ENCODE data around the gene DHRS3. TPM values are rescaled to one million over a fixed set of nuclear protein-coding genes. Genes with fewer than 3 reads are reported as not detected.

The DHRS3 gene
- total and polyA plus RNA-seq, 2 of the 13 experiments (the other 11 are each of a cell fraction or from before 2014, with no cell fraction given) = 48.5 to 90.5 TPM

DNA sequence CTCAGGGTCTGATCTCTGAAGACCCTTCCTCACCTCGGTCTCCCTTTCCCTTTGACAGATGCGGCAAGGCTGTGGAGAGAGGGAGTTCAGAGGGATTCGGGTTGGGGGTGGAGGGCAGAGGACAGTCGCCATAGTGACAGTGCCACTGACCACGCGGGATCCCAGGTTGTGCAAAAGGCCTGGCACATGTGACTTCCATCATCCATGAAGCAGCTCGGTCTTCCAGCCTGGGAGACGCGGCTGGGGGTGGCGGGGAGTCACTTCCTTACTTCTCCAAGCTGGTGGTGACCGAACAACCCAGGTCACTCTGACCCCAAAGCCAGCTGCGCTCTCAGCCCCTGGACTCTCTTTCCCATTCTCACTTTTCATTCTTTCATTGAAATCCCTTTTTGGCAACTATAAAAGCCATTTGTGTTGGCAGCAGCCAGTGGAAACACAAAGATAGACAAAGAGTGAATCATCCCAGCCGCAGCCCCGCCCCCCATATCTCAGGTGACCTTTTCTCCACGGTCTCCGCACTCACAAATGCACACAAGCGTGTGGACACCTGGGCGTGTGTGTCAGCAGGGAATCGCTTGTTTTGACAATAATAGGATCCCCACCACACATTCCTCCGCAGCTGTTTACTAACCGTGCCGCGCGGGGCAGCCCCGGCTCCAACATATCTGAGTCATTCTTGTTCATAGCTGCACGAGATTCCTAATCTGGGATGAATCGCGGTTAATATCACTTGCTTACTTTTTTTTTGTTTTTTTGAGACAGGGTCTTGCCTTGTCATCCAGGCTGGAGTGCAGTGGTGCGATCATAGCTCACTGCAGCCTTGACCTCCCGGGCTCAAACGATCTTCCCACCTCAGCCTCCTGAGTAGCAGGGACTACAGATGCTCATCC lies 68.3 kb downstream of the DHRS3 start (continued):
- TF ChIP-seq MXI1 (IDR thresholded peaks at IDR 0.05; ENCODE audit: borderline replicate concordance, low read depth, low read length) (peak; percentile 44; the same call in 1 of the 3 replicates), ZNF180 (CRISPR knock-in tag; IDR thresholded peaks at IDR 0.05; ENCODE audit: borderline replicate concordance, low read depth) (no peak), EP300 (IDR thresholded peaks at IDR 0.05; ENCODE audit: low read depth in 2 of 2, low read length in 2 of 2) (peak in 1 of 2 experiments; percentile 43; a peak in 3 of 4 replicates), EP300 (CRISPR knock-in tag; IDR thresholded peaks at IDR 0.05; ENCODE audit: borderline replicate concordance) (peak; percentile 45; the same call in 1 of the 2 replicates), SOX13 (IDR thresholded peaks at IDR 0.05) (peak; percentile 80), SOX13 (CRISPR knock-in tag; conservative IDR thresholded peaks at IDR 0.05 in 1 of 2, IDR thresholded peaks at IDR 0.05 in 1 of 2) (peak in 1 of 2 experiments; percentile 88; a peak in 2 of 4 replicates), ZBTB38 (CRISPR knock-in tag; IDR thresholded peaks at IDR 0.05) (0 out of 2 replicates have a peak, but pooled peaks have one; percentile 3)

DNA sequence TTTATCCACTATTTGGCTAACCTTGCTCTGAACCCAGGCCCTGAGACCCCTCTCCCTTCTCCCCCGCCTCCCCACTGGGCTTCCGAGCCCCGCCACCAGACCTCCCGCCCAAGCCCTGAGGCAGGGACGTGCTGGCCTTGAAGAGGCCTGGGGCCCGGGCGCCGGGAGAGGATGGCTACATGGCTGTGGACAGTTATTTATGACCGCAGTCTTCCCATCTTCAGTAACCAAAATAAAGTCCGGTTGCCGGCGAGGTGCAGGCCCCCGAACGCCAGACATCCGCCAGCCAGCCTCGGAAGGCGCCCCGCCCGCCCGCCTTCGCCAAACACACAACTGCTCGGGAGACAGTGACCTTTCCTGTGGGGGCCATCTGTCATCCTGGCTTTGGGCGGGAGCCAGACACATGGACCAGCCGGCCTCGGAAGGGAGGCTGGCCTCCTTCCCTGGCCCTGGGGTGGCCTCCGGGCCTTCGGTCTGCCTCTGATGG lies 69.0 kb downstream of the DHRS3 start:
- POLR2A ChIA-PET = interaction anchor here (1.1 to 2.5 kb wide), 6 partner anchors 10 to 70 kb away, joined by 3 to 14 read pairs (median 10); no protein-coding TSS in a partner anchor
- TF ChIP-seq NPAS2 (CRISPR knock-in tag; IDR thresholded peaks at IDR 0.05; ENCODE audit: borderline replicate concordance) = no peak
- TF ChIP-seq EED (CRISPR knock-in tag; IDR thresholded peaks at IDR 0.05) = no peak
- TF ChIP-seq, protein P1, sequence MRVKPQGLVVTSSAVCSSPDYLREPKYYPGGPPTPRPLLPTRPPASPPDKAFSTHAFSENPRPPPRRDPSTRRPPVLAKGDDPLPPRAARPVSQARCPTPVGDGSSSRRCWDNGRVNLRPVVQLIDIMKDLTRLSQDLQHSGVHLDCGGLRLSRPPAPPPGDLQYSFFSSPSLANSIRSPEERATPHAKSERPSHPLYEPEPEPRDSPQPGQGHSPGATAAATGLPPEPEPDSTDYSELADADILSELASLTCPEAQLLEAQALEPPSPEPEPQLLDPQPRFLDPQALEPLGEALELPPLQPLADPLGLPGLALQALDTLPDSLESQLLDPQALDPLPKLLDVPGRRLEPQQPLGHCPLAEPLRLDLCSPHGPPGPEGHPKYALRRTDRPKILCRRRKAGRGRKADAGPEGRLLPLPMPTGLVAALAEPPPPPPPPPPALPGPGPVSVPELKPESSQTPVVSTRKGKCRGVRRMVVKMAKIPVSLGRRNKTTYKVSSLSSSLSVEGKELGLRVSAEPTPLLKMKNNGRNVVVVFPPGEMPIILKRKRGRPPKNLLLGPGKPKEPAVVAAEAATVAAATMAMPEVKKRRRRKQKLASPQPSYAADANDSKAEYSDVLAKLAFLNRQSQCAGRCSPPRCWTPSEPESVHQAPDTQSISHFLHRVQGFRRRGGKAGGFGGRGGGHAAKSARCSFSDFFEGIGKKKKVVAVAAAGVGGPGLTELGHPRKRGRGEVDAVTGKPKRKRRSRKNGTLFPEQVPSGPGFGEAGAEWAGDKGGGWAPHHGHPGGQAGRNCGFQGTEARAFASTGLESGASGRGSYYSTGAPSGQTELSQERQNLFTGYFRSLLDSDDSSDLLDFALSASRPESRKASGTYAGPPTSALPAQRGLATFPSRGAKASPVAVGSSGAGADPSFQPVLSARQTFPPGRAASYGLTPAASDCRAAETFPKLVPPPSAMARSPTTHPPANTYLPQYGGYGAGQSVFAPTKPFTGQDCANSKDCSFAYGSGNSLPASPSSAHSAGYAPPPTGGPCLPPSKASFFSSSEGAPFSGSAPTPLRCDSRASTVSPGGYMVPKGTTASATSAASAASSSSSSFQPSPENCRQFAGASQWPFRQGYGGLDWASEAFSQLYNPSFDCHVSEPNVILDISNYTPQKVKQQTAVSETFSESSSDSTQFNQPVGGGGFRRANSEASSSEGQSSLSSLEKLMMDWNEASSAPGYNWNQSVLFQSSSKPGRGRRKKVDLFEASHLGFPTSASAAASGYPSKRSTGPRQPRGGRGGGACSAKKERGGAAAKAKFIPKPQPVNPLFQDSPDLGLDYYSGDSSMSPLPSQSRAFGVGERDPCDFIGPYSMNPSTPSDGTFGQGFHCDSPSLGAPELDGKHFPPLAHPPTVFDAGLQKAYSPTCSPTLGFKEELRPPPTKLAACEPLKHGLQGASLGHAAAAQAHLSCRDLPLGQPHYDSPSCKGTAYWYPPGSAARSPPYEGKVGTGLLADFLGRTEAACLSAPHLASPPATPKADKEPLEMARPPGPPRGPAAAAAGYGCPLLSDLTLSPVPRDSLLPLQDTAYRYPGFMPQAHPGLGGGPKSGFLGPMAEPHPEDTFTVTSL (CRISPR knock-in tag; IDR thresholded peaks at IDR 0.05; ENCODE audit: borderline replicate concordance) = no peak
- TF ChIP-seq, protein P2, sequence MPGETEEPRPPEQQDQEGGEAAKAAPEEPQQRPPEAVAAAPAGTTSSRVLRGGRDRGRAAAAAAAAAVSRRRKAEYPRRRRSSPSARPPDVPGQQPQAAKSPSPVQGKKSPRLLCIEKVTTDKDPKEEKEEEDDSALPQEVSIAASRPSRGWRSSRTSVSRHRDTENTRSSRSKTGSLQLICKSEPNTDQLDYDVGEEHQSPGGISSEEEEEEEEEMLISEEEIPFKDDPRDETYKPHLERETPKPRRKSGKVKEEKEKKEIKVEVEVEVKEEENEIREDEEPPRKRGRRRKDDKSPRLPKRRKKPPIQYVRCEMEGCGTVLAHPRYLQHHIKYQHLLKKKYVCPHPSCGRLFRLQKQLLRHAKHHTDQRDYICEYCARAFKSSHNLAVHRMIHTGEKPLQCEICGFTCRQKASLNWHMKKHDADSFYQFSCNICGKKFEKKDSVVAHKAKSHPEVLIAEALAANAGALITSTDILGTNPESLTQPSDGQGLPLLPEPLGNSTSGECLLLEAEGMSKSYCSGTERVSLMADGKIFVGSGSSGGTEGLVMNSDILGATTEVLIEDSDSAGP (CRISPR knock-in tag; IDR thresholded peaks at IDR 0.05; ENCODE audit: borderline replicate concordance) = peak; percentile 25; the same call in 1 of the 2 replicates
- no peak for TF ChIP-seq ZFP1 (CRISPR knock-in tag; IDR thresholded peaks at IDR 0.05)
- TF ChIP-seq KAT2B (IDR thresholded peaks at IDR 0.05; ENCODE audit: borderline replicate concordance, low read depth, low read length) = no peak
- no peak for TF ChIP-seq HMG20A (CRISPR knock-in tag; IDR thresholded peaks at IDR 0.05; ENCODE audit: borderline replicate concordance)

More for the DNA sequence above, 69.0 kb downstream of the DHRS3 start:
- Histone ChIP-seq H3K9me3 (ENCODE audit: low read length) (no peaks in the 10 kb centered on the region), H3K79me2 (ENCODE audit: insufficient read depth, low read length) (no peaks in the 10 kb centered on the region), H3K4me1 (ENCODE audit: insufficient read depth, low read length) (peaks cover 74% of the 10 kb centered on the region), H2AFZ (ENCODE audit: low read length) (no peak overlapping the region), H3K27ac (ENCODE audit: extremely low read length, insufficient read depth, low read length) (no peak overlapping the region), H3K4me2 (ENCODE audit: low read depth, low read length) (peak overlapping the region; percentile 65), H4K20me1 (ENCODE audit: insufficient read depth, low read length) (no peaks in the 10 kb centered on the region), H3K9ac (ENCODE audit: insufficient read depth, low read depth, low read length) (peak overlapping the region; percentile 26; the same call in 1 of the 2 replicates), H3K4me3 (replicated peaks in 1 of 3; ENCODE audit: insufficient read depth in 1 of 3, low read depth in 2 of 3, low read length in 3 of 3) (peak overlapping the region in 1 of 3 experiments; percentile 40; a peak in 1 of 6 replicates), H3K27me3 (ENCODE audit: control insufficient read depth in 1 of 2, insufficient read depth in 2 of 2, low read length in 2 of 2) (peaks cover 2 to 14% of the 10 kb centered on the region in 2 experiments; a peak in 3 of 5 replicates), H3K36me3 (replicated peaks in 1 of 2; ENCODE audit: control insufficient read depth in 1 of 2, insufficient read depth in 2 of 2, low read length in 2 of 2) (no peaks in the 10 kb centered on the region)
- DNase-seq (ENCODE audit: low spot score) (no peak), ATAC-seq (peak; percentile 12), FAIRE-seq (no peak)
- intact Hi-C loops (cut with micrococcal nuclease; ENCODE audit: unreplicated experiment) (no loop called here), in situ Hi-C loops (cut with HindIII; ENCODE audit: extremely low pct_ligation_motif_present, low pct_unique_long_range_greater_than_20kb) (no loop called here)
- WGBS (ENCODE audit: low lambda C conversion rate) = 54% methylated on average over 4 of the region's 27 CpGs
- CTCF ChIA-PET (ENCODE audit: low intra/inter-chr PET ratio, low total read pairs) = no interaction called here
- no TSS peak for BruUV-seq (replicated peaks)
